GM19468 (cell line): ENCODE results near the gene SGO2.
"Not testable (repeated sequence)": the region's sequence is repeated elsewhere in the genome, so short reads cannot be mapped to it uniquely, and the experiment has no call there.

Source experiments
- ATAC-seq: cut with Tn5 transposase; IDR thresholded peaks from one replicate; pipeline ENCODE4 v1.9.1; 2021; ENCODE audit warnings: mild to moderate bottlenecking, moderate library complexity, moderate number of reproducible peaks; ENCODE audit not compliant: unreplicated experiment; ENCODE audit errors: extremely low read depth

SGO2 gene

DNA sequence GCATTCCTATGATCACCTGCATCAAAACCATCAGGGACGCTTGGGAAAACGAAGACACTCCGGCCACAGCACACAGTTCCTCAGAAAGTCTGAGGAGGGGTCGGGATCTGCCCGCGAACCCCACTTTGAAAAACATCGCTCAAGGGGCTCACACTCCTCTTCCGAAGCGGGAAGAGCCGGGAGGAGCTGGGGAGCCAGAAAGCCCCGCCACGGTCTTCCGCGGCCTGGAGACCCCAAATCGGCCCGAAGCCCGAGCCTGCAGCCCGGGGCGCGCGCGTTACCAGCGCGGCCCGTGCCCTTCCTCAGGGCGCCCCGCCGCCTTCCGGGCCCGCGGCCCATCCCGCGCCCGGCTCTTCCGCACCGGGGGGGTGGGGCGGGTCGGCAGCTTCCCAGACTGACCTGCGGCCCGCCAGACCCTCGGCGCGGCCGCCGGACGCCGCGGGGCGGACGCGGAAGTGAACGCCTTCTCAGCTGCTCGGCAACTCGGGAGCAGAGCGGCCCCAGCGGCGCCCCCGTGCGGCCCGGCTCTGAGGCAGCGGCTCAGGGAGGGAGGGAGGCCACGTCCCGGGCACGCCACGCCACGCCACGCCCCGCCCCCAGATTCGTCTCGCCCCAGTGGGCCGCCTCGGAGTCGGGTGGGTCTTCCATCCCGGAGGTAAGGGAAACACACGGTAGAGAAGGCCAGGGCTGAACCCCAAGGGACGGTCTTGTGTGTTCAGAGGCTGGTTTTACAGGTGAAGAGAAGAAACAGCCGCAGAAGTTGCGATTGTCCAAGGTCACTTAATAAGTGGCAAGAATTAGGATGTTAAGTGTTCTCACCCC, 16.2 kb upstream of the SGO2 start, which contains the start of gene KCTD18:
KCTD18 (minus strand) TSS at position 457 of the 822 bp plus-strand sequence. CDS start 3,052 bp downstream, outside the sequence.
- peak; percentile 97 for ATAC-seq

DNA sequence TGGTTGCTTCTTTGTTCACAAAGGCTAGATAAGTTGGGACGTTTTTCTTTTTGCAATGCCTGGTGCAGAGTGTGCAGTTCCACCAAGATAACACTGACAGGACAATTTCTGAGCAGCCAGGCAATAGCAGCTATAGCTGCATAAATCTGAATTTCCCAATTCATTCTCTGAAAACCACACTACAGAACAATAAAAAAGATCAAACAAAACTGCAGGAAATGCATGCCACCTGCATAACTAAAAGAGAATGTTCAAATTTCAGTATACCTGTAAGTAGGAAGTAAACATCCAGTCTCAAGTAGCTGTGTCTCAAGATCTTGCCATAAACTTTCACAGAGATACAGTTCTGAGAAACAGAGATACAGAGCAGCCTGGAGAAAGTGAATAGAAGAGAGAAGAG, 10.9 kb upstream of the SGO2 start:
- no peak for ATAC-seq

DNA sequence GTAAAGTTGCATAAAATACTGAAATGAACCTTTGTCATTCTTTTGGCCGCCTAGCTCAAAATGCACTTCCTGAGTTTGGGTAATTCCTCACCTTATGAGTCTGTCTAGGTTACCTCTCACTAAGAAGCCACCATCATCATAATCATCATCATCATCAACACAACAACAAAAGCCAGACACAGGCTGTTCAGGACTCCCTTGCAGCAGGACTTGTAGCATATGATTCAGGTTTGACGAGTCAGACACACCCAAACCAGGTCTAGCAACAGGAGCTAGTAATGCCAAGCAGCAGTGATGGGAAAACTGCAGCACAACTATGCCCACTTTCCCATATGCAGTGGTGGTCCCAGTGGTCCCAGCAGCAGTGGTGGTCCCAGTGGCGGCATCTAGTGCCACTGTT, 2.8 kb upstream of the SGO2 start:
- no peak for ATAC-seq

DNA sequence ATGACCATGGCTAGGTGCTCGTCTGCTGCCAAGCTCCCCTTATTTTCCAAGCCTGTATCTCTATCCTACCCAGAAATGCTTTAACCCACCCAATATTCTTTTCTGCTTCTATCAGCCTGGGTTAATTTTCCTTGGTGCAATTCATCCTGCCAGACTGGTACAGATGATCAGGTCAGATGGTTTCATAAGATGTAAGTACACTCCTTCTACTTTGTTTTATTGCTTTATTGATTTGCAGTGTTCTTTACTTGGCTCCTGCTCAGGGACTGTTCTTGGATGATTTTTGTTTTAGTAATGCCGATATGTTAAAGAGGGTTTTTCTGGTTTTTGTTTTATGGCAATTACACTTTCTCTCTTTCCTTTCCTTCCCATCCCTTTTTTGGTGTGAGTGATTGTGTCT, 2.4 kb upstream of the SGO2 start:
- no peak for ATAC-seq

DNA sequence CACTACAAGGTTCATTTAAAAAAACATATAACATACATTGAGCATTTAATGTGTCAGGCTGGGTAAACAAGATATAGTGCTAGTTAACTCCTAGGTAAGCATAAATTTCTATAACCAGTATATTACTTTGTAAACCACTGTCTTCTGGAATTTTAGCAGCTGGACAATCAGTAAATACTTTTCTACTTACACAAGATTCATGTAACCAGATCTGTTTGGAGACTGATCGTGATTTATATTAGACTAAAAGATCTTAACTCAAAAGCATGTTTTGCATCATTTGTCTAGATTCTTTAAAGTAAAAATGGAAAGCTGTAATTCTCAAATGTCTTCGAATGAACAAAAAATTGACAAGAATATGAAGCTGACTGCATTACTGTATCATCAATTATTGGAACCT, 941 bp upstream of the SGO2 start:
- ATAC-seq = no peak

- ATAC-seq = no peak
Observed at GRCh38 chr2:200525551-200525881, 491 bp upstream of the SGO2 start.

- ATAC-seq = no peak
Observed at GRCh38 chr2:200528228-200528627, 2.2 kb downstream of the SGO2 start.

DNA sequence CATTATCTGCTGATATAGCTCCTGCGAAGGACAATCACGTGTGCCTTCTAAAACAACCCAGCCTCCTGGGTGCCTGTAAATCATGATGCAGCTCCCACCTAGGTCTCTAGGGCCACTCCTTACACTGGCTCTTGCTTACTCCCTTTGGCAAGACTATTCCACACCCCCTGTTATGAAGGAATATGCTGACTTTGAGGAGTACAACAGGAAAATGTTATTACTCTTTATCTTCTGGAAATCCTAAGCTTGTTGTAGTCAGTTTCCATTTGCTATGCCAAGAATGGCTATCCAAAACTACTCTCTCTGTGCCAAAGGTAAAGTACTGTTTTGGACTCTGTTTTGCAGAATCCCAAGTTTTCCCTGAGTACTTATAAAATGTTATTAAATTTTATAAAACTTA, 7.7 kb downstream of the SGO2 start:
- ATAC-seq = no peak

GRCh38 chr2:200534572-200534971, 8.6 kb downstream of the SGO2 start:
- ATAC-seq = no peak

DNA sequence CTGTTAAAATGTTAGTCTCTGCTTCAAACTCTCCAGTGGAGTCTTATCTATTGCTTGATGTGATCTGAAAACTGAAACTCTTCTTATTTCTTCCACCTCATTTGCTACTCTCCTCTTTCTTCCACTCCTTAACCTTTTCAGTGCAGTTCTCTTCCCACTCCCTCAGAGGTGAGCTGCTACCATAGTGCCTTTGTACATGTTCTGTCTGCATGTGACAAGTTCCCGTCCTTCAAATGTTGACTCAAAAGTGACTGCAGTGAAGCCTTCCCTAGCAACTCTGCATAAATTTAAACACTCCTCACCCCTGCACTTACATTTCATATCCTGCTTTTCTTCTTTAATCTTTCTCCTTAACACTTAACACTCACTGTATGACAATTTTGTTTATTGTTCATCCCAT, 12.1 kb downstream of the SGO2 start:
- ATAC-seq = no peak

- ATAC-seq = no peak
Observed at GRCh38 chr2:200540793-200541192, 14.8 kb downstream of the SGO2 start.

- ATAC-seq = not testable (repeated sequence)
Observed at GRCh38 chr2:200566596-200566995, 40.6 kb downstream of the SGO2 start.

DNA sequence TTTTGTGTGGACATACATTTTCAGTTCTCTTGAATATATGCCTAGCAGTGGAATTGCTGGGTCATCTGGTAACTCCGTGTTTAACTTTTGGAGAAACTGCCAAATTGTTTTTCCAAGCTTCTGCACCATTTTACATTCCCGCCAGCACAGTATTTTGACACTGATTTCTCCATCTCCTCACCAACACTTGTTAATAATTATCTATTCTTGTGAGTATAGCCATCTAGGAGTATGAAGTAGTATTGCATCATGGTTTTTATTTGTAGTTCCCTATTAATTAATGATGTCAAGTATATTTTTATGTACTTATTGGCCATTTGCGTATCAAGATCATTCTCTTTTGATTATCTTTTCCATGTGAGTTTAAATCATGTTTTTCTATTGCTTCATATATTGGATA, 41.9 kb downstream of the SGO2 start:
- ATAC-seq = no peak

DNA sequence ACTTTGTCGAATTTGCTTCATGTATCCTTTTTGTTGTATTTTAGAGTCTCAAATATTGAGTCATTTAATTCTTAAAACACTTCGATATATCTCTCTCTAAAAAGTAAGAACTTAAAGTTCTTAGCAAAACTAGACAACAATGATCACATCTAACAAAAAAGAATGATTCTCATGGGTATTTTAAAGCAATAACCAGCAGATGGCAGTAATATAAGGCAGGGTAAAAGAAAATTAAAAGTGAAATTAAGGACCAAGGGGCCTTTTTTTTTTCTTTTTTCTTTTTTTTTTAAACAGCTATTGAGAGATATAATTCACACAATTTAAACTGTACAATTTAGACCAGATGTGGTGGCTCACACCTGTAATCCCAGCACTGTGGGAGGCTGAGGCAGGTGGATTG, 50.0 kb downstream of the SGO2 start:
- ATAC-seq = no peak

GRCh38 chr2:200577027-200577426, 51.0 kb downstream of the SGO2 start:
- no peak for ATAC-seq

GRCh38 chr2:200578778-200579177, 52.8 kb downstream of the SGO2 start:
- no peak for ATAC-seq

DNA sequence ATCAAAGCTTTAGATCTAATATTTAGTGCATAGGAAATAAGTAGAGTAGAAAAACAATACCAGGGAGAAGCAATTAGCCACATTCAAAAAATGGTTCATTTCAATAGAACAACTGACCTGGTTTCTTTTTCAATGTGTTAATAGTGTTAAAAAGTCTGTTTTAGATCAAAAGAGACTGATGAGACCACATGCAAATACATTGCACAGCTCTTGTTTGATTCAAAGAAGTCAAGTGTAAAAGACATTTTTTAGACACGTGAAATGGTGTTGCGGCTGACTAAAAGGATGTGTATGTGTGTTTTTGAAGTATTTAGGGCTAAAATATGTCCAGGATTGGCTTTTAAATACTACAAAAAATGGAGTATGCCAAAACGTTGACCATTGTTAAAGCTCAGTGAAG, 58.6 kb downstream of the SGO2 start:
- no peak for ATAC-seq

DNA sequence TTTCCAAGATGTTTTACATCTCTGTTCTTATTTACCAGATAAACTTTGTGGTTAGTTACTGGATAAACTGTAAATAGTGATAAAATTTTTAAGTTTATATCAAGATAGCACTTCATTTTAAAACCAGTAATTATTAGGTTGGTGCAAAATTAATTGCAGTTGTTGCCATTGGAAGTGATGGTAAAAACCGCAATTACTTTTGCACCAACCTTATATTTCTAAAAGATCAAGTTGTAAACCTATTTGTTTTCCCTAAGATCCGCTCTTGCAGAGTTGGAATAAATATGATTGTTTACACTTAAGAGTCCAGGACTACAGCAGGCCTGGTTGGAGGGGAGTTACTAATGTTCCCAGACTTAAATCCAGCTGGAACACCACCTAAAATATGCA, 59.3 kb downstream of the SGO2 start:
- ATAC-seq = no peak

DNA sequence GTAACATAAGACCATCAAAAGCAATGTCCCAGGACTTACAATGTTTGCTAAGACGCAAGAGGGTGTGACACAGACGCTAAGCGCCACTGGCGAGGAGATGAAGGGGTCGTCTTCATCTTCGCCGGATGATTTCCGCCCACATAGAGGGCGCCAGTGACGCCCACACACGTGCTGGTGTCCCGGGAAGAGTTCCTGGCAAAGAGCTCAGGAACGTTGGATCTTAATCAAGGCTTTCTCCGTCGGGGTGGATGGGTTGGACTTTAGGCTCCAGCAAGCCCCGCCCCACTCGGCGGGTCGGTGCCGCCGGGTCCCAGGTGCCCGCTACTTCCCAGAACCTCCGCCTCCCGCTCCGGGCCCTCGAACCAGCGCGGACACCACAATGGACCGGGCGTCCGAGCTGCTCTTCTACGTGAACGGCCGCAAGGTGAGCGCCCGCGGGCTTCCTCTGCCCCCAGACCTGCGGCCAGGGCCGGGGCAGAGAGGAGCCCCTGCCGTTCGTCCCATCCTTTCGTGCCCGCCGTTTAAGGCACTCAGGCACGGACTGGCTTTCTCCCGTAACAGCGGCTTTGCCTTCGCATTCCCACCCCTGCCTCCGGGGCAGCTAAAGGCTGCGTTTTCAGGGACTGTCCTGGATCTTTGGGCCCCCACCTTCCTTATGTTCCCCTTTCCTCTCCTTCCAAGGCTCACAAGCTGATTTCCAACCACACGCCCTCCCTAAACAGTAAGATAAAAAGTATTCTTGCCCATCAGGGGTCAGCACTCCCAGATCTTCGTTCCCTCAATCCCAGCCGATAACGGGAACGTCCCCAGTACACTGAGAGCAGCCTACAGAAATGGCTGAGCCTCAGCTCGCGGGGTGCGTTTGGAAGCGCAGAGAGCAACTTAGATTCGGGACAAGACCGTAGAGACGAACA, 60.0 kb downstream of the SGO2 start, which contains the start of gene AOX1:
AOX1 (plus strand) TSS at position 285 of the 914 bp plus-strand sequence; CDS start at position 380, 95 bp downstream.
- no peak for ATAC-seq

- no peak for ATAC-seq
Observed at GRCh38 chr2:200586644-200586975, 60.6 kb downstream of the SGO2 start.

- no peak for ATAC-seq
Observed at GRCh38 chr2:200587007-200587616, 61.1 kb downstream of the SGO2 start.
